A549 (cell line): Measurements from ENCODE around the gene GBF1. TPM values are rescaled to one million over a fixed set of nuclear protein-coding genes. Genes with fewer than 3 reads are reported as not detected.

Source experiments
- ATAC-seq, 2 experiments: fragments of 200-7000 bp in 1 of 2; fragments of >200 bp in 1 of 2; cut with Nextera tagmentation in 1 of 2; cut with Tn5 transposase in 1 of 2; 3 replicates each; pipeline versions ENCODE4 v1.8.0 to v1.9.1; 2018 to 2020; ENCODE audit warnings: mild to moderate bottlenecking in 1 of 2, moderate library complexity in 1 of 2
- CTCF ChIA-PET: fragments of 300-600 bp; sonication (Branson Sonifier 250); formaldehyde crosslinking; extraction: SDS; loops from one replicate; lab custom pipeline; 2021; ENCODE audit warnings: antibody characterized with exemption, inconsistent platforms; lab: Yijun Ruan, JAX
- POLR2A ChIA-PET: fragments of 350-600 bp; formaldehyde crosslinking; extraction: SDS; loops from one replicate; lab custom pipeline; 2021; ENCODE audit warnings: antibody characterized with exemption, inconsistent platforms; lab: Yijun Ruan, JAX
- DNase-seq, 2 experiments: peaks; one replicate each; pipeline versions ENCODE4 v3.0.0 to v3.0.0-alpha.2; 2011 to 2016; ENCODE audit warnings: low read depth in 1 of 2, low spot score in 1 of 2
- FAIRE-seq: peaks from 2 replicates; lab custom pipeline; 2011; peaks lifted over from hg19 to GRCh38; lab: Jason Lieb, UNC
- H3K27ac ChIP-seq, 2 experiments: fragments of >200 bp; sonication (Bioruptor Twin); formaldehyde crosslinking; 3 replicates each; pipeline ENCODE4 v1.5.1; 2016 to 2017
- H3K4me1 ChIP-seq: fragments of >200 bp; sonication (Bioruptor Twin); formaldehyde crosslinking; 3 replicates; pipeline ENCODE4 v1.6.1; 2016
- H3K4me2 ChIP-seq: fragments of >200 bp; sonication (Bioruptor Twin); formaldehyde crosslinking; 3 replicates; pipeline ENCODE4 v1.6.1; 2016
- H3K4me3 ChIP-seq: fragments of >200 bp; sonication (Bioruptor Twin); formaldehyde crosslinking; 3 replicates; pipeline ENCODE4 v1.5.1; 2016
- H3K9me3 ChIP-seq: fragments of >200 bp; sonication (Bioruptor Twin); formaldehyde crosslinking; 3 replicates; pipeline ENCODE4 v1.6.1; 2016
- CBX8 ChIP-seq: fragments of 200-600 bp; sonication (generic); IDR thresholded peaks from 2 replicates; pipeline ENCODE4 v1.6.1; 2016
- CEBPB ChIP-seq, 2 experiments: fragments of >200 bp in 1 of 2; sonication (Bioruptor Twin) in 1 of 2; formaldehyde crosslinking in 1 of 2; IDR thresholded peaks; 2 replicates each; pipeline ENCODE4 v1.6.1; 2012 to 2016
- EP300 ChIP-seq, 2 experiments: fragments of >200 bp; sonication (Bioruptor Twin); formaldehyde crosslinking; IDR thresholded peaks; 2 replicates in 1 of 2; 3 replicates in 1 of 2; pipeline ENCODE4 v1.6.1; 2016 to 2017
- ESRRA ChIP-seq: fragments of 150-350 bp; IDR thresholded peaks from 2 replicates; pipeline ENCODE4 v1.6.1; 2014; ENCODE audit warnings: mild to moderate bottlenecking, low read length, borderline replicate concordance
- FOSB ChIP-seq: fragments of 250-450 bp; sonication (Bioruptor Pico); IDR thresholded peaks from 2 replicates; pipeline ENCODE4 v1.5.0; 2020; ENCODE audit warnings: mild to moderate bottlenecking, moderate library complexity
- FOSL2 ChIP-seq, 2 experiments: fragments of 450-650 bp in 1 of 2; fragments of >200 bp in 1 of 2; sonication (Bioruptor Twin) in 1 of 2; formaldehyde crosslinking; IDR thresholded peaks; 2 replicates each; pipeline versions ENCODE4 v1.5.0 to v1.6.1; 2016 to 2020; ENCODE audit warnings: mild to moderate bottlenecking in 1 of 2, moderate library complexity in 1 of 2
- GATA3 ChIP-seq: IDR thresholded peaks from 2 replicates; pipeline ENCODE4 v1.6.1; 2012; ENCODE audit warnings: borderline replicate concordance
- HDAC2 ChIP-seq: fragments of 200-600 bp; sonication (generic); IDR thresholded peaks from 2 replicates; pipeline ENCODE4 v1.6.1; 2016
- HEYL ChIP-seq: fragments of 250-450 bp; sonication (Bioruptor Pico); IDR thresholded peaks from 2 replicates; pipeline ENCODE4 v1.8.0; 2021; ENCODE audit warnings: mild to moderate bottlenecking, moderate library complexity
- HOXB5 ChIP-seq: fragments of 250-450 bp; sonication (Bioruptor Pico); IDR thresholded peaks from 2 replicates; pipeline ENCODE4 v1.5.0; 2020; ENCODE audit warnings: mild to moderate bottlenecking, moderate library complexity
- KDM1A ChIP-seq: fragments of 200-600 bp; sonication (generic); IDR thresholded peaks from 2 replicates; pipeline ENCODE4 v1.6.1; 2016; ENCODE audit warnings: low read depth, mild to moderate bottlenecking
- PHF8 ChIP-seq: fragments of 200-600 bp; sonication (generic); IDR thresholded peaks from 2 replicates; pipeline ENCODE4 v1.6.1; 2016; ENCODE audit warnings: low read depth, mild to moderate bottlenecking, antibody characterized with exemption, moderate library complexity, borderline replicate concordance
- POLR2A ChIP-seq: IDR thresholded peaks from 2 replicates; pipeline ENCODE4 v1.6.1; 2012; ENCODE audit warnings: mild to moderate bottlenecking, low read length
- RARB ChIP-seq: fragments of 250-450 bp; sonication (Bioruptor Pico); IDR thresholded peaks from 2 replicates; pipeline ENCODE4 v1.8.0; 2021; ENCODE audit warnings: mild to moderate bottlenecking, moderate library complexity
- RCOR1 ChIP-seq: fragments of 150-350 bp; IDR thresholded peaks from 2 replicates; pipeline ENCODE4 v1.6.1; 2014; ENCODE audit warnings: antibody characterized with exemption, low read length, low read depth
- ZFP36 ChIP-seq: fragments of 450-650 bp; IDR thresholded peaks from 2 replicates; pipeline ENCODE4 v1.6.1; 2014; ENCODE audit warnings: borderline replicate concordance; ENCODE audit not compliant: partially characterized antibody
- ZSCAN20 ChIP-seq: fragments of 250-450 bp; sonication (Bioruptor Pico); IDR thresholded peaks from 2 replicates; pipeline ENCODE4 v1.8.0; 2022; ENCODE audit warnings: mild to moderate bottlenecking, moderate library complexity
- WGBS: methylation state at CpG from one replicate; pipeline ENCODE4 v1.1.6; 2017; ENCODE audit errors: missing lambda C conversion rate; 5-methylcytosine and 5-hydroxymethylcytosine counted together
- polyA plus RNA-seq, 4 experiments: library from polyadenylated mRNA; depleted of rRNA in 3 of 4; stranded (reverse); fragments of >200 nt; fragmentation: RNase III in 1 of 4; extraction: RNeasy Plus Mini Kit Qiagen cat#74134 plus additional on column Dnase treatment in 1 of 4; gene quantifications; 2 replicates in 3 of 4; 3 replicates in 1 of 4; pipeline ENCODE4 v1.2.3, GENCODE V29; 2011 to 2017
- TF ChIP-seq, protein P1 (sequence below): fragments of >200 bp; sonication (Bioruptor Twin); formaldehyde crosslinking; IDR thresholded peaks from 3 replicates; pipeline ENCODE4 v1.5.1; 2016
- TF ChIP-seq, protein P2 (sequence below): IDR thresholded peaks from 2 replicates; pipeline ENCODE4 v1.6.1; 2012
- TF ChIP-seq, protein P3 (sequence below): IDR thresholded peaks from 2 replicates; pipeline ENCODE4 v1.6.1; 2012; ENCODE audit warnings: low read depth, borderline replicate concordance
- TF ChIP-seq, protein P4 (sequence below): fragments of 450-650 bp; IDR thresholded peaks from 2 replicates; pipeline ENCODE4 v1.6.1; 2014; ENCODE audit warnings: antibody characterized with exemption
- TF ChIP-seq, protein P5 (sequence below): fragments of >200 bp; sonication (Bioruptor Twin); formaldehyde crosslinking; IDR thresholded peaks from 3 replicates; pipeline ENCODE4 v1.6.1; 2016

The GBF1 gene
- polyA plus RNA-seq, 2 of the 4 experiments (the other 2 are of a cell fraction), result 20.4 to 21.3 TPM

DNA sequence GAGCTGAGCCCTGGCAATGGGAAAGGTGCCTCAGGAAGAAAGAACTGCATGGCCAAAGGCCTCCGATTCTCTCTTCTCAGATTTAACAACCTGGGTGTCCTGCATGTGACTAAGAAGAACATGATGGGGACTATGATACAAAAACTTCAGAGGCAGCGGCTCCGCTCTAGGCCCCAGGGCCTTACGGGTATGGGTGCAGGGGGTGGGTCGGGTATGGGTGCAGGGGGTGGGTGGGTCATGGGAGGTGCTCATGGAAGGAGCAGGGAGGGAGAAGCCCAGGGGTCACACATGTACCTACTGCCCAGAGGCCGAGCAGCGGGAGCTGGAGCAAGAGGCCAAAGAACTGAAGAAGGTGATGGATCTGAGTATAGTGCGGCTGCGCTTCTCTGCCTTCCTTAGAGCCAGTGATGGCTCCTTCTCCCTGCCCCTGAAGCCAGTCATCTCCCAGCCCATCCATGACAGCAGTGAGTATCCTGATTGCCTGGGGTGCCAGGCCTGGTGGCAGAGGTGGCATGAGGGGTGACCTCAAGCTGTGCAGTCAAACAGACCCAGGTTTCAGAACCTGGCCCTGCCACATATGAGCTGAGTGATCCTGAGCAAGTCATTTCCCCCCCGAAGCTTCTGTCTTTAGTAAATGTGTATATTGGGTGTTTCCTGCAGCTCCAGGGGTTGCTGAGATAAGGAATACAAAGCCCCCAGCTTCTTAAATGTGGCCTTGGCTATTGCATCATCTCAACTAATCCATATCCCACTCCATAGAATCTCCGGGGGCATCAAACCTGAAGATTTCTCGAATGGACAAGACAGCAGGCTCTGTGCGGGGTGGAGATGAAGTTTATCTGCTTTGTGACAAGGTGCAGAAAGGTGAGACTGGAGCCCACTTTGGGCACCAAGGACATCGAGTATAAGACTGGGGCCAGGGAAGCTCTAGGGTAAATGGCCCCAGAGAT lies 152.2 kb downstream of the GBF1 start:
- H3K9me3 ChIP-seq, result no peaks in the 10 kb centered on the region
- TF ChIP-seq GATA3 (no peak), CEBPB (IDR thresholded peaks at IDR 0.05) (peak in 1 of 2 experiments; percentile 30; a peak in 1 of 4 replicates)
- TF ChIP-seq, all 56 proteins: peak for 1
- Histone ChIP-seq H3K4me3 (no peak overlapping the region), H3K4me1 (peaks cover 44% of the 10 kb centered on the region), H3K4me2 (peak overlapping the region; percentile 98; the same call in 1 of the 3 replicates), H3K27ac (peak overlapping the region in 1 of 2 experiments; percentile 91; a peak in 2 of 6 replicates)
- POLR2A ChIA-PET, result interaction anchor here (0.7 to 1.9 kb wide), 4 partner anchors 14 to 172 kb away, joined by 3 to 7 read pairs (median 4); partner anchors contain the start of gene ELOVL3
- CTCF ChIA-PET, result interaction anchor here (0.5 to 16.2 kb wide), 19 partner anchors 7 to 956 kb away, joined by 3 to 450 read pairs (median 9); partner anchors contain the start of genes CUEDC2, ELOVL3, FBXL15 and PITX3
- 93% methylated on average over 13 of the region's 14 CpGs for WGBS
- no peak for ATAC-seq
- DNase-seq, result no peak
- FAIRE-seq, result no peak

DNA sequence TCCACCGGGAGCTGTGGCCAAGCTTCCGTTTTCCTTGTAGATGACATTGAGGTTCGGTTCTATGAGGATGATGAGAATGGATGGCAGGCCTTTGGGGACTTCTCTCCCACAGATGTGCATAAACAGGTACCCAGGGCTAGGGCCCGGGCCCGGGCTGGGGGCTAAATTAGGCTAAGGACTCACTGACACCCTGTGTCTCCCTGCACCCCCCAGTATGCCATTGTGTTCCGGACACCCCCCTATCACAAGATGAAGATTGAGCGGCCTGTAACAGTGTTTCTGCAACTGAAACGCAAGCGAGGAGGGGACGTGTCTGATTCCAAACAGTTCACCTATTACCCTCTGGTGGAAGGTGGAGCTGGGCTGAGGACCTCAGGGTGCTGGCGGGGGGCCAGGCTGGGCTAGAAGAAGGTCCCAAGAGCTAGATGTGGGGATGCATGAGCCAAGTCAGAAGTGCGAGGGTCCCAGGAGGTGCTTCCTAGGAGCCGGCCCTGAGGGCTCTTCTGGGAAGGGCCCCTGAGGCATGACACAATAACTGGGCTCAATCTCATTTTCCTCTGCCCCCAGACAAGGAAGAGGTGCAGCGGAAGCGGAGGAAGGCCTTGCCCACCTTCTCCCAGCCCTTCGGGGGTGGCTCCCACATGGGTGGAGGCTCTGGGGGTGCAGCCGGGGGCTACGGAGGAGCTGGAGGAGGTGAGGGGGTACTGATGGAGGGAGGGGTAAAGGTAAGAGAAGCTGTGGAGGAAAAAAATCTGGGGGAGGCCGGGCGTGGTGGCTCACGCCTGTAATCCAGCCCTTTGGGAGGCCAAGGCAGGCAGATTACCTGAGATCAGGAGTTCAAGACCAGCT lies 153.1 kb downstream of the GBF1 start:
- peak overlapping the region in 1 of 2 experiments; percentile 86; a peak in 3 of 6 replicates for H3K27ac ChIP-seq
- ChIA-PET POLR2A (interaction anchor here (0.6 to 1.9 kb wide), 7 partner anchors 11 to 243 kb away, joined by 3 to 7 read pairs (median 3); partner anchors contain the start of gene ELOVL3), CTCF (interaction anchor here (0.6 to 16.2 kb wide), 28 partner anchors 7 to 957 kb away, joined by 3 to 450 read pairs (median 5); partner anchors contain the start of genes C10orf95, CUEDC2, ELOVL3 and FBXL15)
- FAIRE-seq, result no peak
- peak overlapping the region; percentile 83 for H3K4me2 ChIP-seq
- DNase-seq, result no peak
- ATAC-seq, result no peak
- H3K4me1 ChIP-seq, result peaks cover 45% of the 10 kb centered on the region
- 92% methylated on average over 19 of the region's 21 CpGs for WGBS
- no peak overlapping the region for H3K4me3 ChIP-seq
- H3K9me3 ChIP-seq, result no peaks in the 10 kb centered on the region
- TF ChIP-seq CBX8 (no peak), RARB (CRISPR knock-in tag) (no peak), EP300 (IDR thresholded peaks at IDR 0.05) (no peak), HDAC2 (no peak), GATA3 (no peak)
- TF ChIP-seq, protein P1, sequence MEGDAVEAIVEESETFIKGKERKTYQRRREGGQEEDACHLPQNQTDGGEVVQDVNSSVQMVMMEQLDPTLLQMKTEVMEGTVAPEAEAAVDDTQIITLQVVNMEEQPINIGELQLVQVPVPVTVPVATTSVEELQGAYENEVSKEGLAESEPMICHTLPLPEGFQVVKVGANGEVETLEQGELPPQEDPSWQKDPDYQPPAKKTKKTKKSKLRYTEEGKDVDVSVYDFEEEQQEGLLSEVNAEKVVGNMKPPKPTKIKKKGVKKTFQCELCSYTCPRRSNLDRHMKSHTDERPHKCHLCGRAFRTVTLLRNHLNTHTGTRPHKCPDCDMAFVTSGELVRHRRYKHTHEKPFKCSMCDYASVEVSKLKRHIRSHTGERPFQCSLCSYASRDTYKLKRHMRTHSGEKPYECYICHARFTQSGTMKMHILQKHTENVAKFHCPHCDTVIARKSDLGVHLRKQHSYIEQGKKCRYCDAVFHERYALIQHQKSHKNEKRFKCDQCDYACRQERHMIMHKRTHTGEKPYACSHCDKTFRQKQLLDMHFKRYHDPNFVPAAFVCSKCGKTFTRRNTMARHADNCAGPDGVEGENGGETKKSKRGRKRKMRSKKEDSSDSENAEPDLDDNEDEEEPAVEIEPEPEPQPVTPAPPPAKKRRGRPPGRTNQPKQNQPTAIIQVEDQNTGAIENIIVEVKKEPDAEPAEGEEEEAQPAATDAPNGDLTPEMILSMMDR, result no peak

DNA sequence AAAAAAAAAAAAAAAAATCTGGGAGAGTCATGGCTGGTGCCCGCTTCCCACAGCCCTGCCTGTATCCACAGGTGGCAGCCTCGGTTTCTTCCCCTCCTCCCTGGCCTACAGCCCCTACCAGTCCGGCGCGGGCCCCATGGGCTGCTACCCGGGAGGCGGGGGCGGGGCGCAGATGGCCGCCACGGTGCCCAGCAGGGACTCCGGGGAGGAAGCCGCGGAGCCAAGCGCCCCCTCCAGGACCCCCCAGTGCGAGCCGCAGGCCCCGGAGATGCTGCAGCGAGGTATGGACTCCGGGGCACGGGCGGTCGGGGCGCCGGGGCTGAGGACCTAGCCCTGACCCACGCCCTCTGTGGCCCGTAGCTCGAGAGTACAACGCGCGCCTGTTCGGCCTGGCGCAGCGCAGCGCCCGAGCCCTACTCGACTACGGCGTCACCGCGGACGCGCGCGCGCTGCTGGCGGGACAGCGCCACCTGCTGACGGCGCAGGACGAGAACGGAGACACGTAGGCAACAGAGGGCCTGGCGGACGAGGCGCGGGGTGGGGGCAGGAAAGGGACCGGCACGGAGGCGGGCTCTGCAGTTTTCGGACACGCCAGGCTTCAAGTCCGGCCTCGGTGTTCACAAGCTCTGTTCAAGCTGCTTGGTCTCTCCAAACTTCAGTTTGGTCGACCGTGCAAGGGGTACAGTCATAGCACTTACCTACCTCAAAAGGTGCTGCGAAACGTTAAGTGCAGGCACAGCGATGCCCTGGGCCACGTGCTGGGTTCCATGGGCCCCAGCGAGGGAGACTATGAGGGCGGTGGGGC lies 154.1 kb downstream of the GBF1 start:
- ATAC-seq, result peak; percentile 39 to 62
- peaks cover 41% of the 10 kb centered on the region for H3K4me1 ChIP-seq
- H3K4me3 ChIP-seq, result peak overlapping the region; percentile 48
- no peaks in the 10 kb centered on the region for H3K9me3 ChIP-seq
- H3K27ac ChIP-seq, result peak overlapping the region; percentile 82 to 86
- peak overlapping the region; percentile 83 for H3K4me2 ChIP-seq
- no peak for FAIRE-seq
- CTCF ChIA-PET, result interaction anchor here (0.5 to 16.2 kb wide), 61 partner anchors 9 to 1906 kb away, joined by 3 to 450 read pairs (median 4); partner anchors contain the start of genes C10orf95, CUEDC2, ELOVL3 and FBXL15
- POLR2A ChIA-PET, result interaction anchor here (0.6 to 1.9 kb wide), 5 partner anchors 10 to 244 kb away, joined by 3 to 7 read pairs (median 4); no protein-coding TSS in a partner anchor
- 16% methylated on average over 24 of the region's 72 CpGs for WGBS
- peak; percentile 79 to 90 for DNase-seq
- TF ChIP-seq, protein P2, sequence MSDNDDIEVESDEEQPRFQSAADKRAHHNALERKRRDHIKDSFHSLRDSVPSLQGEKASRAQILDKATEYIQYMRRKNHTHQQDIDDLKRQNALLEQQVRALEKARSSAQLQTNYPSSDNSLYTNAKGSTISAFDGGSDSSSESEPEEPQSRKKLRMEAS, result peak; percentile 87
- TF ChIP-seq HOXB5 (CRISPR knock-in tag) (0 out of 2 replicates have a peak, but pooled peaks have one; percentile 14), FOSB (peak; percentile 40; the same call in 1 of the 2 replicates), GATA3 (no peak), RARB (CRISPR knock-in tag) (no peak), KDM1A (no peak), PHF8 (0 out of 2 replicates have a peak, but pooled peaks have one; percentile 49), HDAC2 (no peak), ZFP36 (no peak), POLR2A (peak; percentile 58), RCOR1 (no peak), FOSL2 (IDR thresholded peaks at IDR 0.05) (no peak), FOSL2 (CRISPR knock-in tag; IDR thresholded peaks at IDR 0.05) (no peak), HEYL (CRISPR knock-in tag) (no peak), ESRRA (no peak), ZSCAN20 (CRISPR knock-in tag) (no peak)
- TF ChIP-seq, protein P3, sequence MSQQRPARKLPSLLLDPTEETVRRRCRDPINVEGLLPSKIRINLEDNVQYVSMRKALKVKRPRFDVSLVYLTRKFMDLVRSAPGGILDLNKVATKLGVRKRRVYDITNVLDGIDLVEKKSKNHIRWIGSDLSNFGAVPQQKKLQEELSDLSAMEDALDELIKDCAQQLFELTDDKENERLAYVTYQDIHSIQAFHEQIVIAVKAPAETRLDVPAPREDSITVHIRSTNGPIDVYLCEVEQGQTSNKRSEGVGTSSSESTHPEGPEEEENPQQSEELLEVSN, result 0 out of 2 replicates have a peak, but pooled peaks have one; percentile 68
- TF ChIP-seq, protein P4, sequence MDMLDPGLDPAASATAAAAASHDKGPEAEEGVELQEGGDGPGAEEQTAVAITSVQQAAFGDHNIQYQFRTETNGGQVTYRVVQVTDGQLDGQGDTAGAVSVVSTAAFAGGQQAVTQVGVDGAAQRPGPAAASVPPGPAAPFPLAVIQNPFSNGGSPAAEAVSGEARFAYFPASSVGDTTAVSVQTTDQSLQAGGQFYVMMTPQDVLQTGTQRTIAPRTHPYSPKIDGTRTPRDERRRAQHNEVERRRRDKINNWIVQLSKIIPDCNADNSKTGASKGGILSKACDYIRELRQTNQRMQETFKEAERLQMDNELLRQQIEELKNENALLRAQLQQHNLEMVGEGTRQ, result no peak
- TF ChIP-seq, protein P5, sequence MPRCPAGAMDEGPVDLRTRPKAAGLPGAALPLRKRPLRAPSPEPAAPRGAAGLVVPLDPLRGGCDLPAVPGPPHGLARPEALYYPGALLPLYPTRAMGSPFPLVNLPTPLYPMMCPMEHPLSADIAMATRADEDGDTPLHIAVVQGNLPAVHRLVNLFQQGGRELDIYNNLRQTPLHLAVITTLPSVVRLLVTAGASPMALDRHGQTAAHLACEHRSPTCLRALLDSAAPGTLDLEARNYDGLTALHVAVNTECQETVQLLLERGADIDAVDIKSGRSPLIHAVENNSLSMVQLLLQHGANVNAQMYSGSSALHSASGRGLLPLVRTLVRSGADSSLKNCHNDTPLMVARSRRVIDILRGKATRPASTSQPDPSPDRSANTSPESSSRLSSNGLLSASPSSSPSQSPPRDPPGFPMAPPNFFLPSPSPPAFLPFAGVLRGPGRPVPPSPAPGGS, result no peak
